MM.1S (cell line): ENCODE data around the gene NAT8L.

Source experiments
- DNase-seq: peaks from one replicate; pipeline ENCODE4 v3.0.0-alpha.2; 2015
- H2AFZ ChIP-seq: fragments of 300-600 bp; sonication (generic); 2 replicates; pipeline ENCODE4 v1.6.0; 2016; ENCODE audit warnings: antibody characterized with exemption, low read length
- H3F3A ChIP-seq: fragments of 300-600 bp; sonication (generic); 2 replicates; pipeline ENCODE4 v1.6.1; 2016; ENCODE audit warnings: mild to moderate bottlenecking, antibody characterized with exemption, low read length, moderate library complexity, mixed read lengths; ENCODE audit not compliant: insufficient read depth
- H3K27ac ChIP-seq: fragments of 300-600 bp; sonication (generic); 2 replicates; pipeline ENCODE4 v1.5.1; 2016; ENCODE audit warnings: mild to moderate bottlenecking, low read length
- H3K27me3 ChIP-seq: fragments of 300-600 bp; sonication (generic); replicated peaks from 2 replicates; pipeline ENCODE4 v1.6.0; 2016; ENCODE audit warnings: low read length; ENCODE audit not compliant: insufficient read depth
- H3K36me3 ChIP-seq: fragments of 300-600 bp; sonication (generic); replicated peaks from 2 replicates; pipeline ENCODE4 v1.6.1; 2016; ENCODE audit warnings: mild to moderate bottlenecking, low read length, mixed read lengths; ENCODE audit not compliant: insufficient read depth
- H3K4me1 ChIP-seq: fragments of 300-600 bp; sonication (generic); 2 replicates; pipeline ENCODE4 v1.6.1; 2016; ENCODE audit warnings: low read length, mixed read lengths
- H3K4me2 ChIP-seq: fragments of 300-600 bp; sonication (generic); 2 replicates; pipeline ENCODE4 v1.6.0; 2016; ENCODE audit warnings: low read depth, low read length
- H3K4me3 ChIP-seq: fragments of 300-600 bp; sonication (generic); 2 replicates; pipeline ENCODE4 v1.5.1; 2016; ENCODE audit warnings: low read length, mixed read lengths
- H3K79me2 ChIP-seq: fragments of 300-600 bp; sonication (generic); 2 replicates; pipeline ENCODE4 v1.6.1; 2016; ENCODE audit warnings: mixed run types, low read length, mixed read lengths
- H3K9ac ChIP-seq: fragments of 300-600 bp; sonication (generic); 2 replicates; pipeline ENCODE4 v1.6.1; 2016; ENCODE audit warnings: low read length, mixed read lengths
- H3K9me2 ChIP-seq: fragments of 300-600 bp; sonication (generic); replicated peaks from 2 replicates; pipeline ENCODE4 v1.6.1; 2016; ENCODE audit warnings: mild to moderate bottlenecking, low read length, mixed read lengths; ENCODE audit not compliant: insufficient read depth
- H3K9me3 ChIP-seq: fragments of 300-600 bp; sonication (generic); replicated peaks from 2 replicates; pipeline ENCODE4 v1.6.1; 2016; ENCODE audit warnings: mild to moderate bottlenecking, low read length, mixed read lengths; ENCODE audit not compliant: insufficient read depth
- H4K20me1 ChIP-seq: fragments of 300-600 bp; sonication (generic); 2 replicates; pipeline ENCODE4 v1.6.1; 2016; ENCODE audit warnings: mild to moderate bottlenecking, low read length, moderate library complexity, mixed read lengths; ENCODE audit not compliant: insufficient read depth
- CTCF ChIP-seq: fragments of 300-600 bp; sonication (generic); IDR thresholded peaks from 2 replicates; pipeline ENCODE4 v1.5.1; 2016; ENCODE audit warnings: antibody characterized with exemption, low read length, mixed read lengths
- EZH2 ChIP-seq: fragments of 300-600 bp; sonication (generic); optimal IDR thresholded peaks from 2 replicates; pipeline ENCODE3; 2017; ENCODE audit warnings: low read depth, mild to moderate bottlenecking, antibody characterized with exemption, low read length, mixed read lengths
- EZH2phosphoT487 ChIP-seq: fragments of 300-600 bp; sonication (generic); IDR thresholded peaks from 2 replicates; pipeline ENCODE4 v1.6.1; 2018; ENCODE audit warnings: antibody characterized with exemption, low read length

Gene NAT8L

GRCh38 chr4:2104556-2105345, 45.6 kb downstream of the NAT8L start:
- no peak overlapping the region for H3K9ac ChIP-seq
- no peaks in the 10 kb centered on the region for H3K36me3 ChIP-seq
- H3K27me3 ChIP-seq, result 0 out of 2 replicates have a peak, but pooled peaks cover 3% of the 10 kb centered on the region
- no peak for DNase-seq
- H3K9me3 ChIP-seq, result no peaks in the 10 kb centered on the region
- no peak overlapping the region for H3K4me2 ChIP-seq
- H2AFZ ChIP-seq, result no peak overlapping the region
- 0 out of 2 replicates have a peak, but pooled peaks cover 3% of the 10 kb centered on the region for H4K20me1 ChIP-seq
- H3K9me2 ChIP-seq, result no peaks in the 10 kb centered on the region
- no peak overlapping the region for H3K27ac ChIP-seq
- no peaks in the 10 kb centered on the region for H3K79me2 ChIP-seq
- TF ChIP-seq CTCF (no peak), EZH2phosphoT487 (no peak), EZH2 (no peak)
- no peak overlapping the region for H3K4me3 ChIP-seq
- H3K4me1 ChIP-seq, result 0 out of 2 replicates have a peak, but pooled peaks cover 3% of the 10 kb centered on the region
- no peaks in the 10 kb centered on the region for H3F3A ChIP-seq

GRCh38 chr4:2105559-2105958, 46.4 kb downstream of the NAT8L start:
- H3K4me1 ChIP-seq, result 0 out of 2 replicates have a peak, but pooled peaks cover 3% of the 10 kb centered on the region
- 0 out of 2 replicates have a peak, but pooled peaks cover 3% of the 10 kb centered on the region for H3K27me3 ChIP-seq
- no peak for DNase-seq
- H3F3A ChIP-seq, result no peaks in the 10 kb centered on the region
- no peak overlapping the region for H3K4me3 ChIP-seq
- H3K79me2 ChIP-seq, result no peaks in the 10 kb centered on the region
- H4K20me1 ChIP-seq, result 0 out of 2 replicates have a peak, but pooled peaks cover 3% of the 10 kb centered on the region
- TF ChIP-seq EZH2 (no peak), EZH2phosphoT487 (no peak), CTCF (no peak)
- H3K4me2 ChIP-seq, result no peak overlapping the region
- no peaks in the 10 kb centered on the region for H3K9me2 ChIP-seq
- H3K36me3 ChIP-seq, result no peaks in the 10 kb centered on the region
- no peak overlapping the region for H2AFZ ChIP-seq
- no peak overlapping the region for H3K27ac ChIP-seq
- no peaks in the 10 kb centered on the region for H3K9me3 ChIP-seq
- no peak overlapping the region for H3K9ac ChIP-seq

DNA sequence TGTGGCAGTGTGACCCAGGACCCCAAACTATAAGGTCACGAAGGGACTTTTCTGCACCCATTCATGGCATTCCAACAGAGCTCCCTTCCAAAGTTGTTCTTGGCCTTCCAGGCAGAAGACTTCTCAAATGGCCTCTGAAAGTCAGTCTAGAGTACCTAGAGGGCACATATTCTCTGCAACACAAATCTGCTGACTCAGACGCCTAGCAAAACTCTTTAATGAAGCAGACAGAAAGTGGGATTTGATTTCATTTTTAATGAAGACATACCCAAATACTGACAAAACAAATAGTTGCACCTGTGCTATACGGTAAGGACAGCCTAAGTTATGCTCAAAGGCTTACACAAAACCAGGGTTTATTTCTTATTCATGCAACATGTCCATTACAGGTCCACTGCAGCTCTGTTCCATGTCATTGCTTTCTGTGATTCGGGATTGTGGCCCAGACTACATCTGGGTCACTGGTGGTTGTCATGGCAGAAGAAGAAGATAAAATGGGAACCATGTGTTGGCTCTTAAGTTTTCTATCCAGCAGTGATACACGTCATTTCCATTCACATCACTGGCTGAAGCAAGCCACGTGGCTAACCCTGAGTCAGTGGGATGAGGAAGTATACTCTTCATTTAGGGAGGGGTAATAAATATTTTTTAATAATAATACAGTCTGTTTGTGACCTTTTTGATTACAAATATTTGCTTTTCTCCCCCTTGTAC, 57.7 kb downstream of the NAT8L start:
- Histone ChIP-seq H3K9me2 (no peaks in the 10 kb centered on the region), H3K27ac (no peak overlapping the region), H3F3A (no peaks in the 10 kb centered on the region), H3K36me3 (no peaks in the 10 kb centered on the region), H3K27me3 (no peaks in the 10 kb centered on the region), H4K20me1 (no peaks in the 10 kb centered on the region), H3K79me2 (no peaks in the 10 kb centered on the region), H3K9ac (no peak overlapping the region), H3K4me3 (no peak overlapping the region), H3K4me2 (no peak overlapping the region), H3K9me3 (no peaks in the 10 kb centered on the region), H3K4me1 (no peaks in the 10 kb centered on the region), H2AFZ (no peak overlapping the region)
- DNase-seq, result no peak
- no peak for TF ChIP-seq CTCF
- TF ChIP-seq EZH2, result no peak
- no peak for TF ChIP-seq EZH2phosphoT487
